HEK293 (cell line): ENCODE data around the gene HSPA2.

Experiments
- CTCF ChIA-PET: fragments of 350-600 bp; formaldehyde crosslinking; extraction: SDS; loops from one replicate; lab custom pipeline; 2021; ENCODE audit warnings: antibody characterized with exemption; lab: Yijun Ruan, JAX
- POLR2A ChIA-PET: fragments of 300-600 bp; formaldehyde crosslinking; extraction: SDS; loops from one replicate; lab custom pipeline; 2020; ENCODE audit warnings: antibody characterized with exemption, inconsistent platforms; lab: Yijun Ruan, JAX
- H3K27ac ChIP-seq: fragments of 200-500 bp; sonication (Bioruptor generic); 2 replicates; pipeline ENCODE4 v1.5.1; 2014; ENCODE audit warnings: low read depth, low read length, control low read depth, inconsistent platforms; ENCODE audit errors: extremely low read depth
- H3K36me3 ChIP-seq, 2 experiments: fragments of 200-500 bp in 1 of 2; sonication (Bioruptor generic) in 1 of 2; 1 replicate in 1 of 2; 2 replicates in 1 of 2; pipeline ENCODE4 v1.5.1; 2014 to 2017; ENCODE audit warnings: inconsistent platforms in 2 of 2, low read length in 2 of 2; ENCODE audit not compliant: control insufficient read depth in 2 of 2, insufficient read depth in 1 of 2
- H3K4me1 ChIP-seq: fragments of 200-500 bp; sonication (Bioruptor generic); 2 replicates; pipeline ENCODE4 v1.5.1; 2014; ENCODE audit warnings: mild to moderate bottlenecking, low read length, inconsistent platforms; ENCODE audit not compliant: control insufficient read depth, insufficient read depth
- H3K4me3 ChIP-seq: 2 replicates; pipeline ENCODE4 v1.5.1; 2011; ENCODE audit warnings: low read depth, mild to moderate bottlenecking, control low read depth, low read length, moderate library complexity
- H3K9me3 ChIP-seq: fragments of 200-500 bp; sonication (Bioruptor generic); 2 replicates; pipeline ENCODE4 v1.5.1; 2014; ENCODE audit warnings: low read depth, low read length, inconsistent platforms; ENCODE audit not compliant: control insufficient read depth, insufficient read depth
- BCL11A ChIP-seq: fragments of 450-650 bp; formaldehyde crosslinking; IDR thresholded peaks from 2 replicates; pipeline ENCODE4 v1.5.1; 2016; ENCODE audit warnings: low read depth, missing biosample characterization, missing genetic modification characterization
- HOXC10 ChIP-seq: sonication (generic); formaldehyde crosslinking; IDR thresholded peaks from 2 replicates; pipeline ENCODE4 v1.8.1; 2023; ENCODE audit warnings: mild to moderate bottlenecking, missing genetic modification reagents
- PATZ1 ChIP-seq: fragments of 450-650 bp; formaldehyde crosslinking; IDR thresholded peaks from 2 replicates; pipeline ENCODE4 v1.5.1; 2016; ENCODE audit warnings: missing biosample characterization, missing genetic modification characterization
- PRDM10 ChIP-seq: fragments of 450-650 bp; formaldehyde crosslinking; IDR thresholded peaks from 2 replicates; pipeline ENCODE4 v1.5.1; 2016; ENCODE audit warnings: missing biosample characterization, missing genetic modification characterization
- ZNF112 ChIP-seq: fragments of 450-650 bp; formaldehyde crosslinking; IDR thresholded peaks from 2 replicates; pipeline ENCODE4 v1.5.0; 2017; ENCODE audit warnings: missing biosample characterization, missing genetic modification characterization
- ZNF133 ChIP-seq: fragments of 450-650 bp; formaldehyde crosslinking; IDR thresholded peaks from 2 replicates; pipeline ENCODE4 v1.5.1; 2016; ENCODE audit warnings: missing biosample characterization, missing genetic modification characterization
- ZNF174 ChIP-seq: fragments of 450-650 bp; formaldehyde crosslinking; IDR thresholded peaks from 2 replicates; pipeline ENCODE4 v1.5.0; 2017; ENCODE audit warnings: missing biosample characterization, mild to moderate bottlenecking, missing genetic modification characterization
- ZNF23 ChIP-seq: fragments of 450-650 bp; formaldehyde crosslinking; IDR thresholded peaks from 2 replicates; pipeline ENCODE4 v1.5.1; 2016; ENCODE audit warnings: missing biosample characterization, missing genetic modification characterization, borderline replicate concordance
- ZNF292 ChIP-seq: fragments of 450-650 bp; formaldehyde crosslinking; IDR thresholded peaks from 2 replicates; pipeline ENCODE4 v1.5.1; 2016; ENCODE audit warnings: low read depth, missing biosample characterization, missing genetic modification characterization, borderline replicate concordance
- ZNF311 ChIP-seq: fragments of 450-650 bp; formaldehyde crosslinking; IDR thresholded peaks from 2 replicates; pipeline ENCODE4 v1.5.1; 2017; ENCODE audit warnings: missing biosample characterization, missing genetic modification characterization, borderline replicate concordance
- ZNF398 ChIP-seq: fragments of 450-650 bp; formaldehyde crosslinking; IDR thresholded peaks from 2 replicates; pipeline ENCODE4 v1.5.1; 2017; ENCODE audit warnings: missing biosample characterization, missing genetic modification characterization
- ZNF501 ChIP-seq: fragments of 450-650 bp; formaldehyde crosslinking; IDR thresholded peaks from 2 replicates; pipeline ENCODE4 v1.5.1; 2016; ENCODE audit warnings: missing biosample characterization, missing genetic modification characterization
- ZNF548 ChIP-seq: fragments of 450-650 bp; formaldehyde crosslinking; IDR thresholded peaks from 2 replicates; pipeline ENCODE4 v1.5.1; 2016; ENCODE audit warnings: missing biosample characterization, missing genetic modification characterization
- ZNF571 ChIP-seq: fragments of 450-650 bp; formaldehyde crosslinking; IDR thresholded peaks from 2 replicates; pipeline ENCODE4 v1.5.0; 2017; ENCODE audit warnings: missing biosample characterization, missing genetic modification characterization
- ZNF580 ChIP-seq: fragments of 450-650 bp; formaldehyde crosslinking; IDR thresholded peaks from 2 replicates; pipeline ENCODE4 v1.5.1; 2016; ENCODE audit warnings: missing biosample characterization, missing genetic modification characterization
- ZNF585B ChIP-seq: fragments of 450-650 bp; formaldehyde crosslinking; IDR thresholded peaks from 2 replicates; pipeline ENCODE4 v1.5.1; 2016; ENCODE audit warnings: missing biosample characterization, missing genetic modification characterization
- ZNF670 ChIP-seq: fragments of 450-650 bp; formaldehyde crosslinking; IDR thresholded peaks from 2 replicates; pipeline ENCODE4 v1.5.1; 2016; ENCODE audit warnings: missing biosample characterization, missing genetic modification characterization, low read depth
- ZNF701 ChIP-seq: fragments of 450-650 bp; formaldehyde crosslinking; IDR thresholded peaks from 2 replicates; pipeline ENCODE4 v1.5.1; 2016; ENCODE audit warnings: missing biosample characterization, missing genetic modification characterization
- ZNF747 ChIP-seq: fragments of 450-650 bp; formaldehyde crosslinking; IDR thresholded peaks from 2 replicates; pipeline ENCODE4 v1.5.1; 2016; ENCODE audit warnings: missing biosample characterization, missing genetic modification characterization
- ZNF791 ChIP-seq: fragments of 450-650 bp; formaldehyde crosslinking; IDR thresholded peaks from 2 replicates; pipeline ENCODE4 v1.5.1; 2016; ENCODE audit warnings: missing biosample characterization, missing genetic modification characterization
- ZNF830 ChIP-seq: fragments of 450-650 bp; IDR thresholded peaks from 2 replicates; pipeline ENCODE4 v1.5.0; 2018; ENCODE audit warnings: missing biosample characterization, missing genetic modification characterization, low read depth, mild to moderate bottlenecking, moderate library complexity
- ZSCAN16 ChIP-seq: fragments of 450-650 bp; formaldehyde crosslinking; IDR thresholded peaks from 2 replicates; pipeline ENCODE4 v1.5.1; 2016; ENCODE audit warnings: missing biosample characterization, missing genetic modification characterization
- ZSCAN23 ChIP-seq: fragments of 450-650 bp; formaldehyde crosslinking; IDR thresholded peaks from 2 replicates; pipeline ENCODE4 v1.5.1; 2016; ENCODE audit warnings: missing biosample characterization, missing genetic modification characterization
- TF ChIP-seq, protein P1 (sequence below): fragments of 450-650 bp; formaldehyde crosslinking; IDR thresholded peaks from 2 replicates; pipeline ENCODE4 v1.5.1; 2017; ENCODE audit warnings: missing biosample characterization, missing genetic modification characterization

The HSPA2 gene

DNA sequence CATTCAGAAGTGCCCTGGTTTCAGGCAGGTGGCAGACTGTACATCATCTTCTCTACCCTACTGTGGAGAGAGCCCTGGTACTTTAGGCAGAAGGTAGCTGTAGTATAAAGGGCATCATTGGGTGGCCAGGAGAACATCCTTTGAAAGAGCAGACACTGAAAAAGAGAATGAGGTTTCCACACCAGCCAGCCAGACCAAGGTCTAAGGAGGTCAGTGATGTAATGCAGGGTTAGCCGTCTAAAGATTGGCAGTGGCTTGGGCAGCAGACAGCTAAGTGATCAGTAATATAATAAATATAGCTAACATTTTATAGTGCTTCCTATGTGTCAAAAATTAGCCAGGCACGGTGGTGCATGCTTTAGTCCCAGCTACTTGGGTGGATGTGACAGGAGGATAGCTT is 48.9 kb upstream of the HSPA2 start (continued):
- no peak for TF ChIP-seq PRDM10 (tag by site-specific recombination)
- TF ChIP-seq, protein P1, sequence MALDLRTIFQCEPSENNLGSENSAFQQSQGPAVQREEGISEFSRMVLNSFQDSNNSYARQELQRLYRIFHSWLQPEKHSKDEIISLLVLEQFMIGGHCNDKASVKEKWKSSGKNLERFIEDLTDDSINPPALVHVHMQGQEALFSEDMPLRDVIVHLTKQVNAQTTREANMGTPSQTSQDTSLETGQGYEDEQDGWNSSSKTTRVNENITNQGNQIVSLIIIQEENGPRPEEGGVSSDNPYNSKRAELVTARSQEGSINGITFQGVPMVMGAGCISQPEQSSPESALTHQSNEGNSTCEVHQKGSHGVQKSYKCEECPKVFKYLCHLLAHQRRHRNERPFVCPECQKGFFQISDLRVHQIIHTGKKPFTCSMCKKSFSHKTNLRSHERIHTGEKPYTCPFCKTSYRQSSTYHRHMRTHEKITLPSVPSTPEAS, result no peak
- TF ChIP-seq ZNF791 (tag by site-specific recombination), result no peak
- TF ChIP-seq ZNF830 (tag by site-specific recombination), result no peak
- no peak for TF ChIP-seq ZNF580 (tag by site-specific recombination)
- no peak for TF ChIP-seq ZNF548 (tag by site-specific recombination)

GRCh38 chr14:64493455-64493854 is 47.1 kb upstream of the HSPA2 start:
- TF ChIP-seq ZNF174 (no peak), ZNF501 (tag by site-specific recombination) (no peak), ZNF670 (tag by site-specific recombination) (no peak), HOXC10 (CRISPR knock-in tag) (no peak), ZNF112 (tag by site-specific recombination) (no peak), BCL11A (no peak), PATZ1 (no peak), ZNF133 (tag by site-specific recombination) (no peak), ZNF292 (tag by site-specific recombination) (no peak), ZNF701 (tag by site-specific recombination) (no peak), ZNF830 (tag by site-specific recombination) (no peak), ZNF311 (tag by site-specific recombination) (no peak), ZNF548 (tag by site-specific recombination) (no peak), ZNF571 (tag by site-specific recombination) (no peak), ZNF23 (no peak), ZNF585B (tag by site-specific recombination) (no peak), ZSCAN23 (tag by site-specific recombination) (no peak), ZNF747 (no peak), ZNF398 (no peak), ZSCAN16 (no peak)
- TF ChIP-seq, all 188 proteins: peak for 0
- Histone ChIP-seq H3K9me3 (no peaks in the 10 kb centered on the region), H3K4me3 (no peak overlapping the region), H3K27ac (no peak overlapping the region), H3K36me3 (peaks cover 25 to 34% of the 10 kb centered on the region in 2 experiments; a peak in 2 of 3 replicates), H3K4me1 (no peaks in the 10 kb centered on the region)
- ChIA-PET CTCF (interaction anchor here (0.8 to 1.0 kb wide), 2 partner anchors 16 to 271 kb away, joined by 3 to 5 read pairs; no protein-coding TSS in a partner anchor), POLR2A (interaction anchor here (0.7 to 1.2 kb wide), 2 partner anchors 9 to 11 kb away, joined by 3 to 4 read pairs; no protein-coding TSS in a partner anchor)
